Measurements from ENCODE around the gene SORL1. TPM values are rescaled to one million over a fixed set of nuclear protein-coding genes. Genes with fewer than 3 reads are reported as not detected.

Gene SORL1
- total RNA-seq, 2 experiments from 2014 or later, result 66.8 to 67.2 TPM

GRCh38 chr11:121448011-121448410 lies 4.1 kb upstream of the SORL1 start:
- no peaks in the 10 kb centered on the region for H3K9me3 Mint-ChIP-seq
- intact Hi-C loops (cut with micrococcal nuclease), result loop anchor here (1.0 to 2.0 kb wide), 3 partner anchors 16 to 156 kb away; partner anchors contain the start of gene SC5D
- peak overlapping the region; percentile 85 for H3K27ac Mint-ChIP-seq
- H3K27me3 Mint-ChIP-seq (ENCODE audit: low read depth), result no peaks in the 10 kb centered on the region
- peak; percentile 2 for DNase-seq
- peaks cover 2% of the 10 kb centered on the region for H3K36me3 Mint-ChIP-seq (ENCODE audit: low read depth)
- CTCF ChIA-PET, result interaction anchor here (0.8 to 1.9 kb wide), 2 partner anchors 20 to 134 kb away, joined by 3 to 7 read pairs; no protein-coding TSS in a partner anchor
- H3K4me3 Mint-ChIP-seq, result no peak overlapping the region
- H3K4me1 Mint-ChIP-seq (ENCODE audit: low read depth), result peaks cover 76% of the 10 kb centered on the region

DNA sequence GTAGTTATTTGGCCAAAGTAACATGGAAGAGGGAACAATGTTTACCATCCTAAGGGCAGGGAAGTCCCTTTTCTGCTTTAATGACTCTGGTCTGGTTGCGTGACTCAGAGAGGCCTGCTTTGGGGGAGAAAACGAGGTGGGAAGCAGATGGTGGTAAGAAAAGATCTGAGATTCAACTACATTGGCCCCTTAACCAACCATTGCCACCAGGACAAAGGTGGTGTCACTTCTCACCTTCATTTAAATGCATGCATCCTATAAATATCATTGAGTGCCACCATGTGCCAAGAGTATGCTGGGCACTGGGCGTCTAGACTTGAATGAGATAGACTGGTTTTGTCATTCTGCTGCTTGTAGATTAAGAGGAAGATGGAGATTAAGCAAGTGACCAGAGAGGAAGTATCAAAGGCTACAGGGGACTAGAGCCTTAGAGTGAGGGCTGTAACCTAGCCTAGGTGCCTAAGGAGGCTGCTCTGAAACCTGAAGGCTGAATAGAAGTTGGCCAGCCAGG lies 3.6 kb upstream of the SORL1 start:
- Mint-ChIP-seq H3K4me3 (peak overlapping the region; percentile 7), H3K27me3 (ENCODE audit: low read depth) (no peaks in the 10 kb centered on the region), H3K36me3 (ENCODE audit: low read depth) (peaks cover 2% of the 10 kb centered on the region), H3K27ac (peak overlapping the region; percentile 85), H3K9me3 (no peaks in the 10 kb centered on the region), H3K4me1 (ENCODE audit: low read depth) (peaks cover 80% of the 10 kb centered on the region)
- intact Hi-C loops (cut with micrococcal nuclease), result loop anchor here (1.0 to 2.0 kb wide), 3 partner anchors 16 to 156 kb away; partner anchors contain the start of gene SC5D
- DNase-seq, result peak; percentile 60
- CTCF ChIA-PET, result interaction anchor here (1.1 to 4.7 kb wide), 6 partner anchors 17 to 143 kb away, joined by 3 to 46 read pairs (median 6); no protein-coding TSS in a partner anchor

DNA sequence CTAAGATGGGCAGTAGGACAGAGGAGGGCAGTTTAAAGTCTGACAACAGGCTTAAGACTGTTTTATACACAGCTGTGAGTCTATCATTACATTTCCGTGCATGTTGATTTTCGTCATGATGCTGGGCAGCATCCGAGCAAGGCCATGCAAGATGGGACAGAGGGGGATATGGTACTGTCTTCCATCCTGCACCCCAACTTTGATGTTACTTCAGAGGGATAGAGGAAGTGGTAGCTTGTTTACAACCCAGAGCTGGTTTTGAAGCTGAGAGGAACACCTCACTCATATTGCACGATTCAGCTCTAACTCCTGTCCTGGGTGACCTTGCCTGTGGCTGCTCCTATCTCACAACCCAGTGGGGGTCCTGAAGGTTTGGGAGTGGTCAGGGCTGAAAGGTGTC lies 3.0 kb upstream of the SORL1 start:
- CTCF ChIA-PET, result interaction anchor here (0.9 to 4.7 kb wide), 8 partner anchors 16 to 142 kb away, joined by 3 to 46 read pairs (median 4); no protein-coding TSS in a partner anchor
- Mint-ChIP-seq H3K36me3 (ENCODE audit: low read depth) (peaks cover 2% of the 10 kb centered on the region), H3K4me3 (peak overlapping the region; percentile 45), H3K4me1 (ENCODE audit: low read depth) (peaks cover 81% of the 10 kb centered on the region), H3K27ac (peak overlapping the region; percentile 85), H3K9me3 (no peaks in the 10 kb centered on the region), H3K27me3 (ENCODE audit: low read depth) (no peaks in the 10 kb centered on the region)
- peak; percentile 38 for DNase-seq
- intact Hi-C loops (cut with micrococcal nuclease), result loop anchor here (1.0 to 2.0 kb wide), 3 partner anchors 12 to 114 kb away; no protein-coding TSS in a partner anchor

GRCh38 chr11:121449626-121450025 lies 2.5 kb upstream of the SORL1 start:
- H3K36me3 Mint-ChIP-seq (ENCODE audit: low read depth), result peaks cover 2% of the 10 kb centered on the region
- DNase-seq, result peak; percentile 45
- CTCF ChIA-PET, result interaction anchor here (0.9 to 4.7 kb wide), 9 partner anchors 16 to 142 kb away, joined by 3 to 46 read pairs (median 4); no protein-coding TSS in a partner anchor
- H3K27ac Mint-ChIP-seq, result peak overlapping the region; percentile 85
- intact Hi-C loops (cut with micrococcal nuclease), result loop anchor here (1.0 to 2.0 kb wide), 3 partner anchors 12 to 114 kb away; no protein-coding TSS in a partner anchor
- peaks cover 81% of the 10 kb centered on the region for H3K4me1 Mint-ChIP-seq (ENCODE audit: low read depth)
- H3K4me3 Mint-ChIP-seq, result no peak overlapping the region
- H3K9me3 Mint-ChIP-seq, result no peaks in the 10 kb centered on the region
- no peaks in the 10 kb centered on the region for H3K27me3 Mint-ChIP-seq (ENCODE audit: low read depth)

GRCh38 chr11:121450401-121450800 lies 1.7 kb upstream of the SORL1 start:
- H3K36me3 Mint-ChIP-seq (ENCODE audit: low read depth), result peaks cover 2% of the 10 kb centered on the region
- CTCF ChIA-PET, result interaction anchor here (1.0 to 4.7 kb wide), 10 partner anchors 9 to 141 kb away, joined by 3 to 46 read pairs (median 6); no protein-coding TSS in a partner anchor
- peaks cover 81% of the 10 kb centered on the region for H3K4me1 Mint-ChIP-seq (ENCODE audit: low read depth)
- H3K4me3 Mint-ChIP-seq, result peak overlapping the region; percentile 87
- no peak for DNase-seq
- no peaks in the 10 kb centered on the region for H3K27me3 Mint-ChIP-seq (ENCODE audit: low read depth)
- peak overlapping the region; percentile 78 for H3K27ac Mint-ChIP-seq
- H3K9me3 Mint-ChIP-seq, result no peaks in the 10 kb centered on the region
- intact Hi-C loops (cut with micrococcal nuclease), result no loop called here

DNA sequence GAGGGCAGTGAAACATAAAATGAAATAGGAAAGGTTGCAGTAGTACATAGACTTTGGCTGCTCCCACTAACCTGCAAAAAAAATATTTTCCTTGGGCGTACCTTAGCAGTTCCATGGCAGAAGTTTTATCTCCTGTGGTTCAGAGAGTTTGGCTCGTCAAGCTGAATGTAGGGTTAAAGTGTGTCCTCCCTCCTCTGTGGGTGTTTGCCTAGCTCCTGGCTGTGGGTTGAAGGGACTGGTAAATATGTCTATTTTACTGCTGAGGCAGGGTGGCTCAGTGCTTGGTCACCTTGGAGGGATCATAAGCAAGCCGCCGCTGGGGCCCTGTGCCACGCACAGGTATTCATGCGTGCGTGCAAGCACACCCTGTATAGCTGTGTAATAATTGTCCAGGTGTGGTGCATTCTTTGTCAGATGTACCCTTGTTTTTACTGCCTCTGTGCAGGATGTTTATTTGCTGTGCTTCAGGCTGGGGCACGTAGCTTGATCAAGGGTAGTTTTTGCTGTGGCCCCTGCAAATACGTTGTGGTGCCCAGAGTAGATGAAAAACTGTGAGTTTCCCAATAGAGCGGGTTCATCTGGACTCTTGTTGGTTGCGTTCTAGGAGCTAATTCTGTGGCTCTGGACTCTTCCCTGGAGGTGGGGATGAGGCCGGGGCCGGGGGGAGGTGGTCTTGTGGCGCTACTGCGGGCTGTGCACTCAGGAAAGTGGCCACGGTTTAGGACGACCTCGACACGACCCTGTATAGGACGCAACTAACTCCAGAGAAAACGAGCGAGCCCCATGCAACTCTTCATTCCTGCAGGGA lies 732 bp upstream of the SORL1 start:
- H3K9me3 Mint-ChIP-seq, result no peaks in the 10 kb centered on the region
- H3K4me3 Mint-ChIP-seq, result peak overlapping the region; percentile 87
- peak overlapping the region; percentile 78 for H3K27ac Mint-ChIP-seq
- DNase-seq, result peak; percentile 60
- intact Hi-C loops (cut with micrococcal nuclease), result no loop called here
- H3K4me1 Mint-ChIP-seq (ENCODE audit: low read depth), result peaks cover 81% of the 10 kb centered on the region
- CTCF ChIA-PET, result interaction anchor here (0.7 to 4.7 kb wide), 14 partner anchors 8 to 140 kb away, joined by 3 to 46 read pairs (median 4); no protein-coding TSS in a partner anchor
- peaks cover 2% of the 10 kb centered on the region for H3K36me3 Mint-ChIP-seq (ENCODE audit: low read depth)
- no peaks in the 10 kb centered on the region for H3K27me3 Mint-ChIP-seq (ENCODE audit: low read depth)

- CTCF ChIA-PET, result interaction anchor here (0.6 to 4.7 kb wide), 4 partner anchors 9 to 31 kb away, joined by 3 to 46 read pairs (median 6); no protein-coding TSS in a partner anchor
- H3K9me3 Mint-ChIP-seq, result no peaks in the 10 kb centered on the region
- peak within 1 kb of the TSS; percentile 87 for H3K4me3 Mint-ChIP-seq
- peak within 1 kb of the TSS; percentile 92 for H3K27ac Mint-ChIP-seq
- DNase-seq, result peak; percentile 80
- peaks cover 83% of the 10 kb centered on the region for H3K4me1 Mint-ChIP-seq (ENCODE audit: low read depth)
- peaks cover 2% of the 10 kb centered on the region for H3K36me3 Mint-ChIP-seq (ENCODE audit: low read depth)
- intact Hi-C loops (cut with micrococcal nuclease), result loop anchor here (1.0 to 2.0 kb wide), 6 partner anchors 12 to 160 kb away; partner anchors contain the start of gene SC5D
- H3K27me3 Mint-ChIP-seq (ENCODE audit: low read depth), result no peaks in the 10 kb centered on the region
Observed at GRCh38 chr11:121452609-121453150, 566 bp downstream of the SORL1 start, which contains the start of gene SORL1-AS1. TSS of gene SORL1-AS1 (minus strand) at chr11:121452967.

- no peaks in the 10 kb centered on the region for H3K27me3 Mint-ChIP-seq (ENCODE audit: low read depth)
- intact Hi-C loops (cut with micrococcal nuclease), result loop anchor here (1.0 to 2.0 kb wide), 2 partner anchors 125 to 161 kb away; partner anchors contain the start of gene SC5D
- H3K36me3 Mint-ChIP-seq (ENCODE audit: low read depth), result peaks cover 2% of the 10 kb centered on the region
- DNase-seq, result no peak
- CTCF ChIA-PET, result interaction anchor here (2.2 kb wide), 1 partner anchor 11 kb away, joined by 9 read pairs; no protein-coding TSS in a partner anchor
- H3K4me1 Mint-ChIP-seq (ENCODE audit: low read depth), result peaks cover 83% of the 10 kb centered on the region
- H3K9me3 Mint-ChIP-seq, result no peaks in the 10 kb centered on the region
- peak overlapping the region; percentile 87 for H3K4me3 Mint-ChIP-seq
- H3K27ac Mint-ChIP-seq, result peak overlapping the region; percentile 92
Observed at GRCh38 chr11:121453589-121454299, 1.6 kb downstream of the SORL1 start.

DNA sequence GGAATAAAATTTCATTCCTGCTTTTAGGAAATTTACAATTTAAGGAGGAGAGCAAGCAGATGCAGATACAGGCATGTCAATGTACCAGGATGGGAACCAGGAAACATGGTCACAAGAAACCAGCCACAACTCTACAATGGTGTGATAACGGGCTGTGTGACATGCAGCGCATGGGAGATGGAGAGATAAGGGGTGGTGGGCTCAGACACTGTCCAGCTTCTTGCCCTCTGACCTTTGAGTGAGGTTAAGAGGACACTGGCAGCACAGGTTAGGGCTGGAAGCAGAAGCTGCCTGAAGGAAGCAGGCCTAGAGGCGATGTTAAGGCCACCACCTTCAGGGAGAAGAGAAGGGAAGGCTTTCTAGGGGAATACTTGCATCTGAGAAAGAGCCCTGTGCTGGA lies 3.0 kb downstream of the SORL1 start:
- DNase-seq, result no peak
- peaks cover 83% of the 10 kb centered on the region for H3K4me1 Mint-ChIP-seq (ENCODE audit: low read depth)
- CTCF ChIA-PET, result interaction anchor here (2.2 kb wide), 1 partner anchor 10 kb away, joined by 9 read pairs; no protein-coding TSS in a partner anchor
- peaks cover 4% of the 10 kb centered on the region for H3K36me3 Mint-ChIP-seq (ENCODE audit: low read depth)
- intact Hi-C loops (cut with micrococcal nuclease), result no loop called here
- peak overlapping the region; percentile 92 for H3K27ac Mint-ChIP-seq
- no peaks in the 10 kb centered on the region for H3K27me3 Mint-ChIP-seq (ENCODE audit: low read depth)
- H3K9me3 Mint-ChIP-seq, result no peaks in the 10 kb centered on the region
- H3K4me3 Mint-ChIP-seq, result peak overlapping the region; percentile 22

GRCh38 chr11:121456151-121456550 lies 4.0 kb downstream of the SORL1 start:
- Mint-ChIP-seq H3K27me3 (ENCODE audit: low read depth) (no peaks in the 10 kb centered on the region), H3K4me3 (peak overlapping the region; percentile 31), H3K36me3 (ENCODE audit: low read depth) (peaks cover 4% of the 10 kb centered on the region), H3K9me3 (no peaks in the 10 kb centered on the region), H3K27ac (peak overlapping the region; percentile 86), H3K4me1 (ENCODE audit: low read depth) (peaks cover 84% of the 10 kb centered on the region)
- DNase-seq, result no peak
- CTCF ChIA-PET, result interaction anchor here (0.7 to 2.2 kb wide), 3 partner anchors 9 to 85 kb away, joined by 3 to 9 read pairs (median 5); no protein-coding TSS in a partner anchor
- intact Hi-C loops (cut with micrococcal nuclease), result no loop called here

- peaks cover 89% of the 10 kb centered on the region for H3K4me1 Mint-ChIP-seq (ENCODE audit: low read depth)
- H3K27ac Mint-ChIP-seq, result peak overlapping the region; percentile 86
- CTCF ChIA-PET, result interaction anchor here (0.7 to 2.0 kb wide), 3 partner anchors 9 to 86 kb away, joined by 3 to 5 read pairs (median 5); no protein-coding TSS in a partner anchor
- H3K36me3 Mint-ChIP-seq (ENCODE audit: low read depth), result peaks cover 4% of the 10 kb centered on the region
- DNase-seq, result no peak
- intact Hi-C loops (cut with micrococcal nuclease), result no loop called here
- H3K4me3 Mint-ChIP-seq, result no peak overlapping the region
- H3K9me3 Mint-ChIP-seq, result no peaks in the 10 kb centered on the region
- H3K27me3 Mint-ChIP-seq (ENCODE audit: low read depth), result no peaks in the 10 kb centered on the region
Observed at GRCh38 chr11:121456816-121457431, 4.8 kb downstream of the SORL1 start.
